Central memory CD8-positive, alpha-beta T cell (primary cell): ENCODE data around the gene SLC66A1.
"Not testable (repeated sequence)": the region's sequence is repeated elsewhere in the genome, so short reads cannot be mapped to it uniquely, and the experiment has no call there.

ENCODE experiments used
- ATAC-seq: fragments of 150-1000 bp; cut with Tn5 transposase; replicated peaks from 2 replicates; pipeline ENCODE4 v1.10.0; 2022; ENCODE audit warnings: mild to moderate bottlenecking, moderate FRiP score, moderate number of reproducible peaks; ENCODE audit not compliant: poor library complexity, severe bottlenecking; ENCODE audit errors: extremely low read depth
- DNase-seq, 2 donors: peaks; one replicate each; pipeline ENCODE4 v3.0.0; 2021; ENCODE audit warnings: low spot score in 2 of 2
- H3K27ac Mint-ChIP-seq: one replicate; pipeline ENCODE4 v1.8.0; 2022; ENCODE audit warnings: low read depth, mild to moderate bottlenecking, moderate library complexity, mixed read lengths
- H3K27me3 Mint-ChIP-seq: one replicate; pipeline ENCODE4 v1.8.0; 2022; ENCODE audit warnings: mixed read lengths
- H3K36me3 Mint-ChIP-seq: one replicate; pipeline ENCODE4 v1.8.0; 2022; ENCODE audit warnings: mild to moderate bottlenecking, moderate library complexity, mixed read lengths; ENCODE audit not compliant: insufficient read depth
- H3K4me1 Mint-ChIP-seq: one replicate; pipeline ENCODE4 v1.8.0; 2022; ENCODE audit warnings: mixed read lengths
- H3K4me3 Mint-ChIP-seq: one replicate; pipeline ENCODE4 v1.8.0; 2022; ENCODE audit warnings: mild to moderate bottlenecking, moderate library complexity, mixed read lengths
- H3K9me3 Mint-ChIP-seq: one replicate; pipeline ENCODE4 v1.8.0; 2022; ENCODE audit warnings: mixed read lengths

Gene SLC66A1

GRCh38 chr1:19311931-19312781 lies at the start of gene SLC66A1, which contains the start of gene AKR7A2:
TSS of gene SLC66A1 (plus strand) at chr1:19312326. CDS start at chr1:19317678, 5,352 bp downstream.
TSS of gene AKR7A2 (minus strand) at chr1:19312144. CDS start at chr1:19312124, 20 bp downstream.
- Mint-ChIP-seq H3K36me3 (peaks cover 26% of the 10 kb centered on the region), H3K27me3 (no peaks in the 10 kb centered on the region), H3K4me3 (peak within 1 kb of the TSS; percentile 81), H3K27ac (peak within 1 kb of the TSS; percentile 75), H3K9me3 (no peaks in the 10 kb centered on the region), H3K4me1 (peaks cover 37% of the 10 kb centered on the region)
- peak; percentile 82 to 84 for DNase-seq
- ATAC-seq: peak; percentile 92

- no peaks in the 10 kb centered on the region for H3K27me3 Mint-ChIP-seq
- no peak for ATAC-seq
- DNase-seq: no peak
- no peaks in the 10 kb centered on the region for H3K9me3 Mint-ChIP-seq
- H3K27ac Mint-ChIP-seq: no peak overlapping the region
- H3K36me3 Mint-ChIP-seq: peaks cover 13% of the 10 kb centered on the region
- H3K4me1 Mint-ChIP-seq: no peaks in the 10 kb centered on the region
- no peak overlapping the region for H3K4me3 Mint-ChIP-seq
Measured at GRCh38 chr1:19262744-19263143, 49.4 kb upstream of the SLC66A1 start.

- Mint-ChIP-seq H3K27ac (no peak overlapping the region), H3K36me3 (no peaks in the 10 kb centered on the region), H3K4me3 (no peak overlapping the region), H3K9me3 (no peaks in the 10 kb centered on the region), H3K27me3 (peaks cover 11% of the 10 kb centered on the region), H3K4me1 (peaks cover 5% of the 10 kb centered on the region)
- DNase-seq (no peak), ATAC-seq (no peak)
Measured at GRCh38 chr1:19268445-19268844, 43.7 kb upstream of the SLC66A1 start.

- DNase-seq, H3K4me1 Mint-ChIP-seq, ATAC-seq, H3K9me3 Mint-ChIP-seq, H3K36me3 Mint-ChIP-seq, H3K27ac Mint-ChIP-seq, H3K4me3 Mint-ChIP-seq: not testable (repeated sequence)
- H3K27me3 Mint-ChIP-seq: peaks cover 14% of the 10 kb centered on the region
Measured at GRCh38 chr1:19269427-19270342, 42.4 kb upstream of the SLC66A1 start.

- not testable (repeated sequence) for H3K9me3 Mint-ChIP-seq, DNase-seq, ATAC-seq, H3K4me1 Mint-ChIP-seq, H3K27ac Mint-ChIP-seq, H3K4me3 Mint-ChIP-seq, H3K36me3 Mint-ChIP-seq
- H3K27me3 Mint-ChIP-seq: peaks cover 14% of the 10 kb centered on the region
Measured at GRCh38 chr1:19270343-19270730, 41.8 kb upstream of the SLC66A1 start.

- H3K27me3 Mint-ChIP-seq: peaks cover 14% of the 10 kb centered on the region
- no peak overlapping the region for H3K4me3 Mint-ChIP-seq
- no peaks in the 10 kb centered on the region for H3K9me3 Mint-ChIP-seq
- H3K36me3 Mint-ChIP-seq: peaks cover 1% of the 10 kb centered on the region
- no peak overlapping the region for H3K27ac Mint-ChIP-seq
- ATAC-seq: no peak
- no peak for DNase-seq
- H3K4me1 Mint-ChIP-seq: peaks cover 7% of the 10 kb centered on the region
Measured at GRCh38 chr1:19272064-19272463, 40.1 kb upstream of the SLC66A1 start.

- peaks cover 7% of the 10 kb centered on the region for H3K4me1 Mint-ChIP-seq
- no peak overlapping the region for H3K27ac Mint-ChIP-seq
- no peak overlapping the region for H3K4me3 Mint-ChIP-seq
- ATAC-seq (no peak), DNase-seq (no peak)
- peaks cover 14% of the 10 kb centered on the region for H3K27me3 Mint-ChIP-seq
- no peaks in the 10 kb centered on the region for H3K9me3 Mint-ChIP-seq
- H3K36me3 Mint-ChIP-seq: peaks cover 1% of the 10 kb centered on the region
Measured at GRCh38 chr1:19273106-19273843, 38.9 kb upstream of the SLC66A1 start.

GRCh38 chr1:19273844-19274531 lies 38.1 kb upstream of the SLC66A1 start:
- H3K4me1 Mint-ChIP-seq, H3K27ac Mint-ChIP-seq, H3K36me3 Mint-ChIP-seq, H3K9me3 Mint-ChIP-seq, ATAC-seq, DNase-seq, H3K4me3 Mint-ChIP-seq: not testable (repeated sequence)
- H3K27me3 Mint-ChIP-seq: peaks cover 14% of the 10 kb centered on the region

- H3K9me3 Mint-ChIP-seq: no peaks in the 10 kb centered on the region
- no peak for DNase-seq
- no peak overlapping the region for H3K27ac Mint-ChIP-seq
- H3K4me3 Mint-ChIP-seq: no peak overlapping the region
- H3K4me1 Mint-ChIP-seq: peaks cover 7% of the 10 kb centered on the region
- peaks cover 1% of the 10 kb centered on the region for H3K36me3 Mint-ChIP-seq
- peaks cover 14% of the 10 kb centered on the region for H3K27me3 Mint-ChIP-seq
- ATAC-seq: no peak
Measured at GRCh38 chr1:19274636-19275035, 37.5 kb upstream of the SLC66A1 start.

GRCh38 chr1:19283891-19284290 lies 28.2 kb upstream of the SLC66A1 start:
- DNase-seq: no peak
- peaks cover 11% of the 10 kb centered on the region for H3K27me3 Mint-ChIP-seq
- H3K4me1 Mint-ChIP-seq: peaks cover 6% of the 10 kb centered on the region
- peaks cover 1% of the 10 kb centered on the region for H3K36me3 Mint-ChIP-seq
- no peak overlapping the region for H3K4me3 Mint-ChIP-seq
- H3K27ac Mint-ChIP-seq: no peak overlapping the region
- no peak for ATAC-seq
- no peaks in the 10 kb centered on the region for H3K9me3 Mint-ChIP-seq

- peaks cover 6% of the 10 kb centered on the region for H3K4me1 Mint-ChIP-seq
- DNase-seq (no peak), ATAC-seq (no peak)
- H3K9me3 Mint-ChIP-seq: no peaks in the 10 kb centered on the region
- no peak overlapping the region for H3K4me3 Mint-ChIP-seq
- H3K27ac Mint-ChIP-seq: no peak overlapping the region
- peaks cover 19% of the 10 kb centered on the region for H3K27me3 Mint-ChIP-seq
- H3K36me3 Mint-ChIP-seq: peaks cover 1% of the 10 kb centered on the region
Measured at GRCh38 chr1:19284881-19285280, 27.2 kb upstream of the SLC66A1 start.

GRCh38 chr1:19285366-19285765 lies 26.8 kb upstream of the SLC66A1 start:
- H3K4me1 Mint-ChIP-seq, H3K27ac Mint-ChIP-seq, H3K36me3 Mint-ChIP-seq, ATAC-seq, H3K4me3 Mint-ChIP-seq, DNase-seq, H3K9me3 Mint-ChIP-seq: not testable (repeated sequence)
- peaks cover 19% of the 10 kb centered on the region for H3K27me3 Mint-ChIP-seq
